ENCODE data around the gene PALD1. TPM values are rescaled to one million over a fixed set of nuclear protein-coding genes. Genes with fewer than 3 reads are reported as not detected.
"Not testable (repeated sequence)": the region's sequence is repeated elsewhere in the genome, so short reads cannot be mapped to it uniquely, and the experiment has no call there.

PALD1 gene
- total and polyA plus RNA-seq, 9 of the 15 experiments (the other 6 are each of a cell fraction or from before 2014, with no cell fraction given): 0.03 to 0.29 (median 0.09) TPM; not detected in 2

DNA sequence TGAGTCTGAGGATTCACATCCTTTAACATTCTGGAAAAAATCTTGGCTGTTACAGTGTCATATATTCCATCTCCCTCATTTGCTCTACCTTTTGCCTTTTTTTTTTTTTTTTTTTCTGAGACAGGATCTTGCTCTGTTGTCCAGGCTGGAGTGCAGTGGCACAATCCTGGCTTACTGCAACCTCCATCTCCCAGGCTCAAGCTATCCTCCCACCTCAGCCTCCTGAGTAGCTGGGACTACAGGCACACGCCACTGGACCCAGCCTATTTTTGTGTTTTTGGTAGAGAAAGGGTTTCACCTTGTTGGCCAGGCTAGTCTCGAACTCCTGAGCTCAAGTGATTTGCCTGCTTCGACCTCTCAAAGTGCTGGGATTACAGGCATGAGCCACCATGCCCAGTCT lies 135.8 kb downstream of the PALD1 start:
- CTCF ChIA-PET (ENCODE audit: low intra/inter-chr PET ratio); FAIRE-seq: not testable (repeated sequence)

GRCh38 chr10:70615211-70615610 lies 136.6 kb downstream of the PALD1 start:
- Histone ChIP-seq H3K9ac (ENCODE audit: insufficient read depth in 1 of 2, low read depth in 2 of 2, low read length in 2 of 2) (no peak overlapping the region), H3K27me3 (ENCODE audit: control insufficient read depth in 2 of 2, insufficient read depth in 2 of 2, low read length in 2 of 2) (no peaks in the 10 kb centered on the region), H3K27ac (ENCODE audit: extremely low read depth, low read depth, low read length) (no peak overlapping the region), H3K36me3 (ENCODE audit: control insufficient read depth, insufficient read depth, low read length) (no peaks in the 10 kb centered on the region), H3K4me1 (replicated peaks in 1 of 2; ENCODE audit: control insufficient read depth in 2 of 2, insufficient read depth in 2 of 2, low read length in 2 of 2) (peaks cover 0 to 24% of the 10 kb centered on the region in 2 experiments; a peak in 4 of 5 replicates), H3K4me2 (ENCODE audit: insufficient read depth, low read length) (no peak overlapping the region), H3K79me2 (ENCODE audit: control insufficient read depth, insufficient read depth, low read length) (no peaks in the 10 kb centered on the region), H2AFZ (ENCODE audit: low read depth, low read length) (no peak overlapping the region), H3K9me3 (replicated peaks; ENCODE audit: control insufficient read depth, insufficient read depth, low read depth, low read length) (peaks cover 5% of the 10 kb centered on the region), H4K20me1 (replicated peaks; ENCODE audit: control insufficient read depth, insufficient read depth, low read length) (no peaks in the 10 kb centered on the region), H3K9me1 (ENCODE audit: control insufficient read depth, insufficient read depth, low read length) (no peaks in the 10 kb centered on the region), H3K4me3 (no peak overlapping the region)
- ChIA-PET CTCF (ENCODE audit: low intra/inter-chr PET ratio) (no interaction called here), POLR2A (interaction anchor here (0.7 kb wide), 1 partner anchor 139 kb away, joined by 3 read pairs; no protein-coding TSS in a partner anchor)
- FAIRE-seq: no peak
- intact Hi-C loops (cut with micrococcal nuclease) (loop anchor here (5.0 kb wide), 3 partner anchors 38 to 202 kb away; partner anchors contain the start of gene SGPL1), in situ Hi-C loops (cut with MboI) (no loop called here)
- no TSS peak for BruUV-seq (replicated peaks)
- no peak for DNase-seq (ENCODE audit: extremely low read depth in 1 of 4, low spot score in 3 of 4)
- TF ChIP-seq, protein P1, sequence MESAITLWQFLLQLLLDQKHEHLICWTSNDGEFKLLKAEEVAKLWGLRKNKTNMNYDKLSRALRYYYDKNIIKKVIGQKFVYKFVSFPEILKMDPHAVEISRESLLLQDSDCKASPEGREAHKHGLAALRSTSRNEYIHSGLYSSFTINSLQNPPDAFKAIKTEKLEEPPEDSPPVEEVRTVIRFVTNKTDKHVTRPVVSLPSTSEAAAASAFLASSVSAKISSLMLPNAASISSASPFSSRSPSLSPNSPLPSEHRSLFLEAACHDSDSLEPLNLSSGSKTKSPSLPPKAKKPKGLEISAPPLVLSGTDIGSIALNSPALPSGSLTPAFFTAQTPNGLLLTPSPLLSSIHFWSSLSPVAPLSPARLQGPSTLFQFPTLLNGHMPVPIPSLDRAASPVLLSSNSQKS (CRISPR knock-in tag; IDR thresholded peaks at IDR 0.05): no peak
- no peak for TF ChIP-seq RBFOX2 (IDR thresholded peaks at IDR 0.05; ENCODE audit: low read depth, low read length)
- ATAC-seq: no peak
- 84% methylated on average over 2 of the region's 2 CpGs for WGBS (ENCODE audit: insufficient coverage, low coverage, missing lambda C conversion rate)

More for the DNA sequence above, 135.8 kb downstream of the PALD1 start:
- H3K4me2 ChIP-seq (ENCODE audit: insufficient read depth, low read length); H3K4me3 ChIP-seq; H2AFZ ChIP-seq (ENCODE audit: low read depth, low read length); H3K9me3 ChIP-seq (replicated peaks; ENCODE audit: control insufficient read depth, insufficient read depth, low read depth, low read length); H3K9ac ChIP-seq (ENCODE audit: insufficient read depth in 1 of 2, low read depth in 2 of 2, low read length in 2 of 2); H3K27me3 ChIP-seq (ENCODE audit: control insufficient read depth in 2 of 2, insufficient read depth in 2 of 2, low read length in 2 of 2); H3K79me2 ChIP-seq (ENCODE audit: control insufficient read depth, insufficient read depth, low read length); H3K27ac ChIP-seq (ENCODE audit: extremely low read depth, low read depth, low read length); H3K36me3 ChIP-seq (ENCODE audit: control insufficient read depth, insufficient read depth, low read length); ATAC-seq; intact Hi-C loops (cut with micrococcal nuclease); H3K9me1 ChIP-seq (ENCODE audit: control insufficient read depth, insufficient read depth, low read length); in situ Hi-C loops (cut with MboI); BruUV-seq (replicated peaks); H4K20me1 ChIP-seq (replicated peaks; ENCODE audit: control insufficient read depth, insufficient read depth, low read length); DNase-seq (ENCODE audit: extremely low read depth in 1 of 4, low spot score in 3 of 4): not testable (repeated sequence)
- peaks cover 0 to 24% of the 10 kb centered on the region in 2 experiments; a peak in 4 of 5 replicates for H3K4me1 ChIP-seq (replicated peaks in 1 of 2; ENCODE audit: control insufficient read depth in 2 of 2, insufficient read depth in 2 of 2, low read length in 2 of 2)
- POLR2A ChIA-PET: interaction anchor here (1.4 kb wide), 1 partner anchor 55 kb away, joined by 6 read pairs; no protein-coding TSS in a partner anchor
- peak; percentile 94 for TF ChIP-seq ZNF121 (CRISPR knock-in tag; conservative IDR thresholded peaks at IDR 0.05)
- peak; percentile 15 for TF ChIP-seq RBM25 (IDR thresholded peaks at IDR 0.05; ENCODE audit: low read depth, low read length, severe bottlenecking)
- 78% methylated on average over 3 of the region's 3 CpGs for WGBS (ENCODE audit: insufficient coverage, low coverage, missing lambda C conversion rate)
